Measurements from ENCODE around the gene CFDP1. TPM values are rescaled to one million over a fixed set of nuclear protein-coding genes. Genes with fewer than 3 reads are reported as not detected.
"Not testable (repeated sequence)": the region's sequence is repeated elsewhere in the genome, so short reads cannot be mapped to it uniquely, and the experiment has no call there.

CFDP1 gene
- total and polyA plus RNA-seq, 2 experiments from 2014 or later = 97.1 to 116 TPM

- TF ChIP-seq CTCF (IDR thresholded peaks at IDR 0.05; ENCODE audit: poor library complexity) (no peak), EZH2phosphoT487 (IDR thresholded peaks at IDR 0.05; ENCODE audit: low read depth, severe bottlenecking, unreplicated experiment) (no peak)
- H3K4me3 ChIP-seq = no peak overlapping the region
- H3K36me3 ChIP-seq (replicated peaks; ENCODE audit: insufficient read depth, low read depth) = no peaks in the 10 kb centered on the region
- DNase-seq (ENCODE audit: low spot score) = no peak
- no peaks in the 10 kb centered on the region for H3K79me2 ChIP-seq
- no peaks in the 10 kb centered on the region for H3K27me3 ChIP-seq
- no peaks in the 10 kb centered on the region for H3K9me2 ChIP-seq (replicated peaks; ENCODE audit: insufficient read depth)
- no peaks in the 10 kb centered on the region for H3K9me3 ChIP-seq (ENCODE audit: low read depth)
- H3K4me2 ChIP-seq = no peak overlapping the region
- no peak overlapping the region for H2AFZ ChIP-seq
- H4K20me1 ChIP-seq (ENCODE audit: insufficient read depth, poor library complexity, severe bottlenecking) = no peaks in the 10 kb centered on the region
- H3K27ac ChIP-seq = no peak overlapping the region
- WGBS (ENCODE audit: low lambda C conversion rate, missing lambda C conversion rate) = 82% methylated on average over 11 of the region's 11 CpGs
- no peaks in the 10 kb centered on the region for H3K4me1 ChIP-seq (ENCODE audit: insufficient read depth)
Observed at GRCh38 chr16:75282466-75283281, 150.6 kb downstream of the CFDP1 start.

- no peak overlapping the region for H3K4me2 ChIP-seq
- H3K4me3 ChIP-seq = no peak overlapping the region
- no peaks in the 10 kb centered on the region for H3K9me3 ChIP-seq (ENCODE audit: low read depth)
- H2AFZ ChIP-seq = no peak overlapping the region
- H4K20me1 ChIP-seq (ENCODE audit: insufficient read depth, poor library complexity, severe bottlenecking) = no peaks in the 10 kb centered on the region
- WGBS (ENCODE audit: low lambda C conversion rate, missing lambda C conversion rate) = 98% methylated on average over 6 of the region's 6 CpGs
- no peaks in the 10 kb centered on the region for H3K36me3 ChIP-seq (replicated peaks; ENCODE audit: insufficient read depth, low read depth)
- no peaks in the 10 kb centered on the region for H3K4me1 ChIP-seq (ENCODE audit: insufficient read depth)
- H3K27ac ChIP-seq = no peak overlapping the region
- no peak for TF ChIP-seq EZH2 (IDR thresholded peaks at IDR 0.05; ENCODE audit: borderline replicate concordance)
- no peak for TF ChIP-seq CTCF (IDR thresholded peaks at IDR 0.05; ENCODE audit: poor library complexity)
- TF ChIP-seq EZH2phosphoT487 (IDR thresholded peaks at IDR 0.05; ENCODE audit: low read depth, severe bottlenecking, unreplicated experiment) = no peak
- no peaks in the 10 kb centered on the region for H3K79me2 ChIP-seq
- no peaks in the 10 kb centered on the region for H3K27me3 ChIP-seq
- no peak for DNase-seq (ENCODE audit: low spot score)
- H3K9me2 ChIP-seq (replicated peaks; ENCODE audit: insufficient read depth) = no peaks in the 10 kb centered on the region
Observed at GRCh38 chr16:75281826-75282225, 151.5 kb downstream of the CFDP1 start.

GRCh38 chr16:75281009-75281408 lies 152.3 kb downstream of the CFDP1 start:
- not testable (repeated sequence) for H2AFZ ChIP-seq; H3K9me3 ChIP-seq (ENCODE audit: low read depth); H3K4me3 ChIP-seq; H3K36me3 ChIP-seq (replicated peaks; ENCODE audit: insufficient read depth, low read depth); H3K27me3 ChIP-seq; DNase-seq (ENCODE audit: low spot score); H3K9me2 ChIP-seq (replicated peaks; ENCODE audit: insufficient read depth); H3K27ac ChIP-seq; H3K79me2 ChIP-seq; H3K4me2 ChIP-seq; H4K20me1 ChIP-seq (ENCODE audit: insufficient read depth, poor library complexity, severe bottlenecking); H3K4me1 ChIP-seq (ENCODE audit: insufficient read depth)
- 100% methylated on average over 2 of the region's 2 CpGs for WGBS (ENCODE audit: low lambda C conversion rate, missing lambda C conversion rate)

GRCh38 chr16:75280331-75280804 lies 152.9 kb downstream of the CFDP1 start:
- no peaks in the 10 kb centered on the region for H3K36me3 ChIP-seq (replicated peaks; ENCODE audit: insufficient read depth, low read depth)
- no peaks in the 10 kb centered on the region for H3K79me2 ChIP-seq
- no peak for TF ChIP-seq EZH2phosphoT487 (IDR thresholded peaks at IDR 0.05; ENCODE audit: low read depth, severe bottlenecking, unreplicated experiment)
- no peak for TF ChIP-seq EZH2 (IDR thresholded peaks at IDR 0.05; ENCODE audit: borderline replicate concordance)
- TF ChIP-seq CTCF (IDR thresholded peaks at IDR 0.05; ENCODE audit: poor library complexity) = no peak
- H4K20me1 ChIP-seq (ENCODE audit: insufficient read depth, poor library complexity, severe bottlenecking) = no peaks in the 10 kb centered on the region
- DNase-seq (ENCODE audit: low spot score) = no peak
- no peaks in the 10 kb centered on the region for H3K9me3 ChIP-seq (ENCODE audit: low read depth)
- 91% methylated on average over 8 of the region's 8 CpGs for WGBS (ENCODE audit: low lambda C conversion rate, missing lambda C conversion rate)
- no peak overlapping the region for H2AFZ ChIP-seq
- H3K27ac ChIP-seq = no peak overlapping the region
- no peak overlapping the region for H3K4me3 ChIP-seq
- H3K9me2 ChIP-seq (replicated peaks; ENCODE audit: insufficient read depth) = no peaks in the 10 kb centered on the region
- H3K27me3 ChIP-seq = no peaks in the 10 kb centered on the region
- H3K4me2 ChIP-seq = no peak overlapping the region
- no peaks in the 10 kb centered on the region for H3K4me1 ChIP-seq (ENCODE audit: insufficient read depth)

All from hepatocyte (in vitro differentiated cells).